Ishikawa (cell line): ENCODE measurements around the gene VANGL2.

Source experiments
- CEBPB ChIP-seq: IDR thresholded peaks from 2 replicates; pipeline ENCODE4 v1.6.1; 2012
- CREB1 ChIP-seq: IDR thresholded peaks from 2 replicates; pipeline ENCODE4 v1.6.1; 2012; ENCODE audit warnings: low read depth
- EGR1 ChIP-seq: IDR thresholded peaks from 2 replicates; pipeline ENCODE4 v1.6.1; 2012
- EP300 ChIP-seq: IDR thresholded peaks from 2 replicates; pipeline ENCODE4 v1.6.1; 2012; ENCODE audit warnings: borderline replicate concordance
- FOXM1 ChIP-seq: IDR thresholded peaks from 2 replicates; pipeline ENCODE4 v1.6.1; 2012; ENCODE audit warnings: low read depth, borderline replicate concordance
- NFIC ChIP-seq: IDR thresholded peaks from 2 replicates; pipeline ENCODE4 v1.6.1; 2012
- RAD21 ChIP-seq: IDR thresholded peaks from 2 replicates; pipeline ENCODE4 v1.6.1; 2012; ENCODE audit warnings: low read depth
- TAF1 ChIP-seq: IDR thresholded peaks from 2 replicates; pipeline ENCODE4 v1.6.1; 2012; ENCODE audit warnings: low read depth, mild to moderate bottlenecking
- TCF12 ChIP-seq: IDR thresholded peaks from 2 replicates; pipeline ENCODE4 v1.6.1; 2012; ENCODE audit warnings: low read depth
- TEAD4 ChIP-seq: IDR thresholded peaks from 2 replicates; pipeline ENCODE4 v1.6.1; 2012
- USF1 ChIP-seq: IDR thresholded peaks from 2 replicates; pipeline ENCODE4 v1.6.1; 2012
- YY1 ChIP-seq: IDR thresholded peaks from 2 replicates; pipeline ENCODE4 v1.6.1; 2012; ENCODE audit warnings: low read depth
- ZBTB7A ChIP-seq: IDR thresholded peaks from 2 replicates; pipeline ENCODE4 v1.6.1; 2012; ENCODE audit warnings: low read depth
- TF ChIP-seq, protein P1 (sequence below): IDR thresholded peaks from 2 replicates; pipeline ENCODE4 v1.6.1; 2012
- TF ChIP-seq, protein P2 (sequence below): IDR thresholded peaks from 2 replicates; pipeline ENCODE4 v1.6.1; 2012; ENCODE audit warnings: low read depth, mild to moderate bottlenecking

VANGL2 gene

DNA sequence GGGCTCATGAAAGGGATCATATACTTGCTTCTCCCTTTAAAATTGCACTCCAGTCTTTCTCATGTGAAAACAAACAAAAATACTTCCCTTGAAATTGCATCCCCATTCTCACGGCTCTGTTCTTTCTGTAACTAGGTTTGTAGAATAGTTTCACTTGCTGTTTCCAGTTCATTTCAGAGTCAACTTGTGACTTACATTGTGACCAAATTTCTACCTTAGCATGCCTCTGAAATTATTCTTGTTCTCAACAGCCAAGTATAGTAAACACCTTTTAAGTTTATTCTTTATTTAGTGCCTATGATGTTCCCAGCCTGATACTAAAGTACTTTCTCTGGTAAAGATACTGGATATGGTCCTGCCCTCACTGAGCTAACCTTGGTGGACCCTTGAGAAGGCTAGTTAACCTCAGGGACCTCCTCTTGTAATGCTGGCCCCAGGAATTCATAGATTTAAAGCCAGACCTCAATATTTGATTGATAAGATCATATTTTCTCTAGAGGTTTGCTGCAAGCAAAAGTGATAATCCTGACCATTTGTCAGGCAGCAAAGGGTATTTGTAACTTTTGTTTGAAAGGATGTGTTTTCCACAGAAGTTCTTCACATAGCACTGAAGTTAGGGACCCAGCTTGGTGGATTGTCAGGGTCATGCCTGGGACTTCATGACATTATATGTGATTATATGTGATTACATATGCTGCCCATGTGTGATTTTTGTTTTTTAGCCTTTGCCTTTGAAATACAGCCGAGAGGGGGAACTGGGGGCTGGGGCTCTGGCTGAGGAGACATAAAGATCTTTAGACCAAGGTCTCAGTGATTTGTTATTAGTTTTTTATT, 29.6 kb downstream of the VANGL2 start:
- TF ChIP-seq RAD21 (no peak), EGR1 (no peak), CEBPB (no peak), CREB1 (no peak), TEAD4 (no peak), ZBTB7A (no peak), NFIC (no peak), TAF1 (no peak), EP300 (no peak), USF1 (no peak), YY1 (no peak), TCF12 (no peak), FOXM1 (no peak)
- TF ChIP-seq, protein P1, sequence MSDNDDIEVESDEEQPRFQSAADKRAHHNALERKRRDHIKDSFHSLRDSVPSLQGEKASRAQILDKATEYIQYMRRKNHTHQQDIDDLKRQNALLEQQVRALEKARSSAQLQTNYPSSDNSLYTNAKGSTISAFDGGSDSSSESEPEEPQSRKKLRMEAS, result no peak
- TF ChIP-seq, protein P2, sequence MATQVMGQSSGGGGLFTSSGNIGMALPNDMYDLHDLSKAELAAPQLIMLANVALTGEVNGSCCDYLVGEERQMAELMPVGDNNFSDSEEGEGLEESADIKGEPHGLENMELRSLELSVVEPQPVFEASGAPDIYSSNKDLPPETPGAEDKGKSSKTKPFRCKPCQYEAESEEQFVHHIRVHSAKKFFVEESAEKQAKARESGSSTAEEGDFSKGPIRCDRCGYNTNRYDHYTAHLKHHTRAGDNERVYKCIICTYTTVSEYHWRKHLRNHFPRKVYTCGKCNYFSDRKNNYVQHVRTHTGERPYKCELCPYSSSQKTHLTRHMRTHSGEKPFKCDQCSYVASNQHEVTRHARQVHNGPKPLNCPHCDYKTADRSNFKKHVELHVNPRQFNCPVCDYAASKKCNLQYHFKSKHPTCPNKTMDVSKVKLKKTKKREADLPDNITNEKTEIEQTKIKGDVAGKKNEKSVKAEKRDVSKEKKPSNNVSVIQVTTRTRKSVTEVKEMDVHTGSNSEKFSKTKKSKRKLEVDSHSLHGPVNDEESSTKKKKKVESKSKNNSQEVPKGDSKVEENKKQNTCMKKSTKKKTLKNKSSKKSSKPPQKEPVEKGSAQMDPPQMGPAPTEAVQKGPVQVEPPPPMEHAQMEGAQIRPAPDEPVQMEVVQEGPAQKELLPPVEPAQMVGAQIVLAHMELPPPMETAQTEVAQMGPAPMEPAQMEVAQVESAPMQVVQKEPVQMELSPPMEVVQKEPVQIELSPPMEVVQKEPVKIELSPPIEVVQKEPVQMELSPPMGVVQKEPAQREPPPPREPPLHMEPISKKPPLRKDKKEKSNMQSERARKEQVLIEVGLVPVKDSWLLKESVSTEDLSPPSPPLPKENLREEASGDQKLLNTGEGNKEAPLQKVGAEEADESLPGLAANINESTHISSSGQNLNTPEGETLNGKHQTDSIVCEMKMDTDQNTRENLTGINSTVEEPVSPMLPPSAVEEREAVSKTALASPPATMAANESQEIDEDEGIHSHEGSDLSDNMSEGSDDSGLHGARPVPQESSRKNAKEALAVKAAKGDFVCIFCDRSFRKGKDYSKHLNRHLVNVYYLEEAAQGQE, result no peak

DNA sequence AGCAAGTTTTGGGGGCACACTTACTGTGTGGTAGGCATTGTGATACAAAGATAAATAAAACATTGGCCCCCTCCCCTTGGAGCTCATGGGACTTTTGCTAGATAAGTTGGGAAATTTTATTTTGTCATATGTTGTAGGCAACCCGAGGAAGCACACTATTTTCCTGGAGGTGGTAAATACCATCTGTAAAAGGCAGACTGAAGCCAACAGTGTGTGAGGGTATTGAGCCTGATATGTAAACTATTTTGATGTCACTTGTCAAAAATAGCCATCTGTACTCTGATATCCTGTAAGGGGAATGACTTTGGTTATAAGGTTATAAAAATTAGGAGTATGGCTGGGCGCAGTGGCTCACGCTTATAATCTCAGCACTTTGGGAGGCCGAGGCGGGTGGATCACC, 30.6 kb downstream of the VANGL2 start:
- TF ChIP-seq NFIC (no peak), EP300 (no peak), TAF1 (no peak), FOXM1 (no peak), USF1 (no peak), CEBPB (no peak), TCF12 (no peak), EGR1 (no peak), ZBTB7A (no peak), RAD21 (no peak)
- TF ChIP-seq, protein P2, result no peak
- TF ChIP-seq, protein P1, result no peak

- no peak for TF ChIP-seq FOXM1
- TF ChIP-seq TCF12, result no peak
- TF ChIP-seq ZBTB7A, result no peak
- no peak for TF ChIP-seq USF1
- no peak for TF ChIP-seq EGR1
- TF ChIP-seq TAF1, result no peak
- no peak for TF ChIP-seq TEAD4
- TF ChIP-seq YY1, result no peak
- TF ChIP-seq CEBPB, result no peak
- no peak for TF ChIP-seq NFIC
- no peak for TF ChIP-seq EP300
- TF ChIP-seq RAD21, result no peak
These were observed 31.2 kb downstream of the VANGL2 start for GRCh38 chr1:160431571-160431970.

- TF ChIP-seq EP300 (no peak), RAD21 (no peak), NFIC (no peak), TEAD4 (no peak), ZBTB7A (no peak), CEBPB (no peak), TCF12 (no peak), CREB1 (no peak)
These were observed 32.0 kb downstream of the VANGL2 start for GRCh38 chr1:160432371-160432786.

DNA sequence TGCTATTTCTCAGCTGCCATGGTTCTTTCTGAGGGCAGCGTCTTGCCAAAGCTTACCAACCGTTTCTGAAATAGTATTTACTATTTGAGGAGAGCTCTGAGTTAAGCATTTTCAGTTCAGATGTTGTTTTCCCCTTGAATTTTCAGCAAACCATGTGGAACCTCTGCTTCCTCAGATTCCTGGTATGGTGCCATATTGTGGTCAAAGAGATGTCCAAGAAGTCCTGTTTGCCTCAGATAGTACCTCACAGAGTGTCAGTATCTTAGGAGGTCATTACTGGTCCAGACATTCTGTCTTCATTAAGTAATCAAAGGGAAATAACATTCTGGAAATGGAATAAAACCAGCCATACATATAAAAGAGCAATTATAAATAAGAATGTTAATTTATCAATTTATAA, 36.6 kb downstream of the VANGL2 start:
- TF ChIP-seq YY1 (no peak), EP300 (no peak), USF1 (no peak), TAF1 (no peak), EGR1 (no peak), ZBTB7A (no peak), CEBPB (no peak), RAD21 (no peak), CREB1 (no peak), FOXM1 (no peak), NFIC (no peak), TCF12 (no peak), TEAD4 (no peak)
- TF ChIP-seq, protein P2, result no peak
- TF ChIP-seq, protein P1, result no peak
